Left ventricle myocardium inferior (tissue), 1 donor: ENCODE data around the gene L1CAM. TPM values are rescaled to one million over a fixed set of nuclear protein-coding genes. Genes with fewer than 3 reads are reported as not detected.

ENCODE experiments used
- DNase-seq: peaks from one replicate; pipeline ENCODE4 v3.0.0-alpha.2; 2020
- H3K27ac ChIP-seq: fragments of 200-600 bp; replicated peaks from 2 replicates; pipeline ENCODE4 v1.8.0; 2021
- H3K27me3 ChIP-seq: fragments of 200-600 bp; 2 replicates; pipeline ENCODE4 v1.8.0; 2021; ENCODE audit warnings: low read depth
- H3K36me3 ChIP-seq: fragments of 200-600 bp; 2 replicates; pipeline ENCODE4 v1.8.0; 2021
- H3K4me1 ChIP-seq: fragments of 200-600 bp; 2 replicates; pipeline ENCODE4 v1.8.0; 2021
- H3K4me3 ChIP-seq: fragments of 200-600 bp; 2 replicates; pipeline ENCODE4 v1.8.0; 2021; ENCODE audit warnings: mild to moderate bottlenecking, moderate library complexity
- H3K9me3 ChIP-seq: fragments of 200-600 bp; replicated peaks from 2 replicates; pipeline ENCODE4 v1.8.0; 2021
- intact Hi-C: fragments of 100-400 bp; cut with micrococcal nuclease; formaldehyde crosslinking; loops from one replicate; pipeline ENCODE4 v1.11.0; 2022
- total RNA-seq: library from RNA; stranded (reverse); fragmentation: NEBNext Ultra II Directional; extraction: Animal tissue kit (Norgen Biotek cat#: 25700); gene quantifications from one replicate; pipeline ENCODE4 v1.2.1, GENCODE V29; 2021
- TF ChIP-seq, protein P1 (sequence below): fragments of 200-600 bp; IDR thresholded peaks from 2 replicates; pipeline ENCODE4 v1.8.0; 2021; ENCODE audit warnings: antibody characterized with exemption, mild to moderate bottlenecking, borderline replicate concordance
- donor health status: DM: no; HTN: yes; CAD: no; lungs with severe emphysema.

L1CAM gene
- total RNA-seq, 1 donor from 2014 or later = 4.0 TPM

DNA sequence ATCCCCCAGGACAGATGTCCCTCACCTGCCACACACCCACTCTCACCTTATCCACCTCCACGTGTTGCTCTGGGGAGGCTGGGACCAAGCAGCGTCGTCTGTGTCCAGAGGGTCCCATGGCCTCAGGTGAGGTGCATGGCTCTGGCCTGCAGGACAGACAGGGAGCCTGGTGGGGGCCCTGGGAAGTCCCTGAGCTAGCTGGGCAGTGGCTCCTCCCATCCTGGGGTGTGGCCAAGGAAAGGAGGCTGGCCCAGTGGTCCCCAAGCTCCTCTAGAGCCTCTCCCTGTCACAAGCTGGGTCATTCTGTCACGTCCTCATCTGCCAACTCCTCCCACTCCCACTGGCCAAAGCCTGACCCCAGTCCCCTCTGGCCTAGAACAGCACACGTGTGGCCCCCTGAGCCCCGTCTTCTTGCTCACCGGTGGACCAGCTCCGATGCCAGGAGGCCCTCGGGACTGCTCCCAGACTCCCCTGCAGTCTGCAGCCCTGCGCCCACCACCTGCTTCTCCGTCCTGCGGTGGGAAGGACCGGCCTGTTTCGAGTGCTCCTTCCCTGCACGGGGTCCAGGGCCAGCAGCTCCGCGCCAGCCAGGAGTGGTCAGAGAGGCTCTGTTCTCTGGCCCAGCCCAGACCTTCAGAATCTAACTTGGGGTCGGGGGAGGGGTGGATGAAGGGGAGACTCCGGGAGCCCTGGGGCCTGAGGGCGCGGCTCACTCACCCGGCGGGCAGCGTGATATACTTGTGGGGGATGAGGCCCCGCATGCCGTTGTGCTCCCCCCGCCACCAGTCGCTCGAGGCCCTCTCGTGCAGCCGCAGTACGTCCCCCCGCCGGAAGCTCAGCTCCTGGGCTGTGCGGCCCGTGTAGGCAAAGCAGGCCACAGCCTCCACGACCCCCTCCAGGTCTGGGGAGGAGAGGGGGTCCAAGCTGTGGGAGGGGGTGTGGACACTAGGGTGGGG, 23.3 kb upstream of the L1CAM start:
- H3K27me3 ChIP-seq = no peaks in the 10 kb centered on the region
- peak; percentile 32 for DNase-seq
- no peak overlapping the region for H3K27ac ChIP-seq
- no peaks in the 10 kb centered on the region for H3K36me3 ChIP-seq
- intact Hi-C loops = no loop called here
- no peaks in the 10 kb centered on the region for H3K4me1 ChIP-seq
- H3K4me3 ChIP-seq = peak overlapping the region; percentile 17
- TF ChIP-seq, protein P1, sequence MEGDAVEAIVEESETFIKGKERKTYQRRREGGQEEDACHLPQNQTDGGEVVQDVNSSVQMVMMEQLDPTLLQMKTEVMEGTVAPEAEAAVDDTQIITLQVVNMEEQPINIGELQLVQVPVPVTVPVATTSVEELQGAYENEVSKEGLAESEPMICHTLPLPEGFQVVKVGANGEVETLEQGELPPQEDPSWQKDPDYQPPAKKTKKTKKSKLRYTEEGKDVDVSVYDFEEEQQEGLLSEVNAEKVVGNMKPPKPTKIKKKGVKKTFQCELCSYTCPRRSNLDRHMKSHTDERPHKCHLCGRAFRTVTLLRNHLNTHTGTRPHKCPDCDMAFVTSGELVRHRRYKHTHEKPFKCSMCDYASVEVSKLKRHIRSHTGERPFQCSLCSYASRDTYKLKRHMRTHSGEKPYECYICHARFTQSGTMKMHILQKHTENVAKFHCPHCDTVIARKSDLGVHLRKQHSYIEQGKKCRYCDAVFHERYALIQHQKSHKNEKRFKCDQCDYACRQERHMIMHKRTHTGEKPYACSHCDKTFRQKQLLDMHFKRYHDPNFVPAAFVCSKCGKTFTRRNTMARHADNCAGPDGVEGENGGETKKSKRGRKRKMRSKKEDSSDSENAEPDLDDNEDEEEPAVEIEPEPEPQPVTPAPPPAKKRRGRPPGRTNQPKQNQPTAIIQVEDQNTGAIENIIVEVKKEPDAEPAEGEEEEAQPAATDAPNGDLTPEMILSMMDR = no peak
- no peaks in the 10 kb centered on the region for H3K9me3 ChIP-seq

DNA sequence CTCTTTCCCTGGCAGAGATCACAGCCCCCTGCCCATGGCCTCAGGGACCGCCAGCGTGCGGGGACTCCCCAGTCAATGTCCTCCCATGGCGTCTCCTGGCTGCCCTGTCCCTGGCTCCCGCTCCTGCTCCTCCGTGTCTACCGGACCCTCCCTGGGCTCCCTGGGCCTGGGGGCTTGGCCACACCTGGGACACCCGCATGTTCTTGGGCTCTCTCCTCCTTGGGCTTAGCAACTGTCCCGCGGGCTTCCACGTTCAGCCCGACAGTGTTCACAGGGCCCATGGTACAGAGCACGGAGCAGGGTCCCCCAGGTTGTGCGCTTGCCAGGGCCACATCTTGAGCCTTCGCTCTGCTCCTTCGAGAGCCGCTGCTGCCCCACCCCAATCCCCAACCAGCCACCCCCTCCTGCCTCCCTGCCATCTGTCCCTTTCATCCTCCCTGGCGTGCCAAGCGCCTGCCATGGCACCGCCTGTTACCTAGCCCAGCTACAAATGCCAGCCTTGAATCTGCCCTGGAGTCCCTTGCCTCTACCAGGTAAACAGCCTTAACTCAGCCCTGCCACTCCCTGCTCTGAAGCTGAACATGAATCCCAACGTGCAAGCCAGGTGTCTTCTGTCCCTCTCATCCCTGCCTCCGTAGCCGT, 22.4 kb upstream of the L1CAM start:
- Histone ChIP-seq H3K27ac (no peak overlapping the region), H3K4me3 (peak overlapping the region; percentile 17), H3K36me3 (no peaks in the 10 kb centered on the region), H3K4me1 (no peaks in the 10 kb centered on the region), H3K9me3 (no peaks in the 10 kb centered on the region), H3K27me3 (no peaks in the 10 kb centered on the region)
- TF ChIP-seq, protein P1 = no peak
- intact Hi-C loops = no loop called here
- no peak for DNase-seq

DNA sequence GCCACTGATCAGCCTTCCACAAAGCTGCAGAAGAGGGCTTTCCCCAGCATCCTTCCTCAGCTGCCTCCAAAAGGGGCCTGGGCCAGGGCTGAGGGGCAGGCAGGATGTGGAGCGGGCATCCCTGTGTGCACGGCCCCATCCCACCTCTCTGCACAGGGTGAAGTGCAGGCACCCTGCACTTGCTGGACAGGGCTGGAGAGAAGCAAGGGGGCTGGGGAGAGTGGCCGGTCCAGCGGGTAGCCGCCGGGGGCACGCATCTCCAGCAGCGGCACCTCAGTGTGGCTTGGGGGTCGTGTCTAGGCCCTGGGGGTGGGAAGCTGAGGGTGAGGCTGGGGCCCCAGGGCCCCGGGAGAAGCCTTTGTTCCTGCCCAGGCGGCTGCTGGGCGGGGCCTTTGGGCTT, 21.5 kb upstream of the L1CAM start:
- no peak overlapping the region for H3K27ac ChIP-seq
- peaks cover 5% of the 10 kb centered on the region for H3K4me1 ChIP-seq
- TF ChIP-seq, protein P1 = no peak
- H3K4me3 ChIP-seq = no peak overlapping the region
- intact Hi-C loops = no loop called here
- DNase-seq = no peak
- no peaks in the 10 kb centered on the region for H3K9me3 ChIP-seq
- no peaks in the 10 kb centered on the region for H3K36me3 ChIP-seq
- no peaks in the 10 kb centered on the region for H3K27me3 ChIP-seq

DNA sequence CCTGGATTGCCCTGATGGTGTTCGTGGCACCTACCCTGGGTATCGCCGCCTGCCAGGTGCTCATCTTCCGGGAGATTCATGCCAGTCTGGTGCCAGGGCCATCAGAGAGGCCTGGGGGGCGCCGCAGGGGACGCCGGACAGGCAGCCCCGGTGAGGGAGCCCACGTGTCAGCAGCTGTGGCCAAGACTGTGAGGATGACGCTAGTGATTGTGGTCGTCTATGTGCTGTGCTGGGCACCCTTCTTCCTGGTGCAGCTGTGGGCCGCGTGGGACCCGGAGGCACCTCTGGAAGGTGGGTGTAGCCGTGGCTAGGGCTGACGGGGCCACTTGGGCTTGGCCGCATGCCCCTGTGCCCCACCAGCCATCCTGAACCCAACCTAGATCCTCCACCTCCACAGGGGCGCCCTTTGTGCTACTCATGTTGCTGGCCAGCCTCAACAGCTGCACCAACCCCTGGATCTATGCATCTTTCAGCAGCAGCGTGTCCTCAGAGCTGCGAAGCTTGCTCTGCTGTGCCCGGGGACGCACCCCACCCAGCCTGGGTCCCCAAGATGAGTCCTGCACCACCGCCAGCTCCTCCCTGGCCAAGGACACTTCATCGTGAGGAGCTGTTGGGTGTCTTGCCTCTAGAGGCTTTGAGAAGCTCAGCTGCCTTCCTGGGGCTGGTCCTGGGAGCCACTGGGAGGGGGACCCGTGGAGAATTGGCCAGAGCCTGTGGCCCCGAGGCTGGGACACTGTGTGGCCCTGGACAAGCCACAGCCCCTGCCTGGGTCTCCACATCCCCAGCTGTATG, 20.3 kb upstream of the L1CAM start:
- no peaks in the 10 kb centered on the region for H3K27me3 ChIP-seq
- H3K36me3 ChIP-seq = no peaks in the 10 kb centered on the region
- no peak overlapping the region for H3K27ac ChIP-seq
- DNase-seq = no peak
- intact Hi-C loops = no loop called here
- H3K4me1 ChIP-seq = peaks cover 11% of the 10 kb centered on the region
- TF ChIP-seq, protein P1 = no peak
- peak overlapping the region; percentile 59 for H3K4me3 ChIP-seq
- H3K9me3 ChIP-seq = no peaks in the 10 kb centered on the region

DNA sequence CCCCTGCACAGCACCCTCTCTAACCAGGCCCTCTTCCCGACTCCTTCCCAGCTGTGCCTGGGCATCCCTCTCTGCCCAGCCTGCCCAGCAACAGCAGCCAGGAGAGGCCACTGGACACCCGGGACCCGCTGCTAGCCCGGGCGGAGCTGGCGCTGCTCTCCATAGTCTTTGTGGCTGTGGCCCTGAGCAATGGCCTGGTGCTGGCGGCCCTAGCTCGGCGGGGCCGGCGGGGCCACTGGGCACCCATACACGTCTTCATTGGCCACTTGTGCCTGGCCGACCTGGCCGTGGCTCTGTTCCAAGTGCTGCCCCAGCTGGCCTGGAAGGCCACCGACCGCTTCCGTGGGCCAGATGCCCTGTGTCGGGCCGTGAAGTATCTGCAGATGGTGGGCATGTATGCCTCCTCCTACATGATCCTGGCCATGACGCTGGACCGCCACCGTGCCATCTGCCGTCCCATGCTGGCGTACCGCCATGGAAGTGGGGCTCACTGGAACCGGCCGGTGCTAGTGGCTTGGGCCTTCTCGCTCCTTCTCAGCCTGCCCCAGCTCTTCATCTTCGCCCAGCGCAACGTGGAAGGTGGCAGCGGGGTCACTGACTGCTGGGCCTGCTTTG, 19.6 kb upstream of the L1CAM start:
- Histone ChIP-seq H3K4me1 (peaks cover 18% of the 10 kb centered on the region), H3K36me3 (no peaks in the 10 kb centered on the region), H3K27me3 (no peaks in the 10 kb centered on the region), H3K27ac (peak overlapping the region; percentile 78), H3K9me3 (no peaks in the 10 kb centered on the region), H3K4me3 (peak overlapping the region; percentile 59)
- DNase-seq = no peak
- intact Hi-C loops = no loop called here
- TF ChIP-seq, protein P1 = no peak
